ENCODE results near the gene C3orf62.
A peak's percentile ranks its signal among the peaks of the same experiment; 100 is the strongest.

Gene C3orf62

DNA sequence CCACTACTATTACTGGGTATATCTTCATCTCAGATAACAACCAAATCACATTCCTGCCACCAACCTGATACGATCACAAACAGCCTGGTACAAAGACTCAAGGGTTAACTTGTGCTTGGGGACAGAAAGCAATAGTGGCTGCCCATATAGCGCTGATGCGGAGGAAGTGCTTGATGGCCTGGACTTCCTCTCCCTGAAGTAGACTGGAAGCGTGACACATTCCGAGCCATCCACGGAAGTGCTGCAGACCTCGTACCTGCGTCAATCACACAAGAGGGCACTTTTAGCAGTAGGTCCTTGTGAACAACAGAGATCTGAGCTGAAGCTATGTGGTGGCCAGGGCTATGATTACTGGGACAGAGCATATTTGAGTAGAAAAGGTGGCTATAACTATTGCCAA is 17.3 kb upstream of the C3orf62 start:
- H3K4me3 ChIP-seq (replicated peaks; ENCODE audit: low read depth, low read length) = no peak overlapping the region
- TF ChIP-seq, protein P1, sequence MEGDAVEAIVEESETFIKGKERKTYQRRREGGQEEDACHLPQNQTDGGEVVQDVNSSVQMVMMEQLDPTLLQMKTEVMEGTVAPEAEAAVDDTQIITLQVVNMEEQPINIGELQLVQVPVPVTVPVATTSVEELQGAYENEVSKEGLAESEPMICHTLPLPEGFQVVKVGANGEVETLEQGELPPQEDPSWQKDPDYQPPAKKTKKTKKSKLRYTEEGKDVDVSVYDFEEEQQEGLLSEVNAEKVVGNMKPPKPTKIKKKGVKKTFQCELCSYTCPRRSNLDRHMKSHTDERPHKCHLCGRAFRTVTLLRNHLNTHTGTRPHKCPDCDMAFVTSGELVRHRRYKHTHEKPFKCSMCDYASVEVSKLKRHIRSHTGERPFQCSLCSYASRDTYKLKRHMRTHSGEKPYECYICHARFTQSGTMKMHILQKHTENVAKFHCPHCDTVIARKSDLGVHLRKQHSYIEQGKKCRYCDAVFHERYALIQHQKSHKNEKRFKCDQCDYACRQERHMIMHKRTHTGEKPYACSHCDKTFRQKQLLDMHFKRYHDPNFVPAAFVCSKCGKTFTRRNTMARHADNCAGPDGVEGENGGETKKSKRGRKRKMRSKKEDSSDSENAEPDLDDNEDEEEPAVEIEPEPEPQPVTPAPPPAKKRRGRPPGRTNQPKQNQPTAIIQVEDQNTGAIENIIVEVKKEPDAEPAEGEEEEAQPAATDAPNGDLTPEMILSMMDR (IDR thresholded peaks at IDR 0.05; ENCODE audit: low read depth, low read length, missing control alignments) = no peak

GRCh38 chr3:49283997-49284396 is 7.0 kb upstream of the C3orf62 start:
- H3K4me3 ChIP-seq (replicated peaks; ENCODE audit: low read depth, low read length) = no peak overlapping the region
- TF ChIP-seq, protein P1 (IDR thresholded peaks at IDR 0.05; ENCODE audit: low read depth, low read length, missing control alignments) = no peak
- DNase-seq (ENCODE audit: extremely low read depth, low read depth) = no peak

More for the DNA sequence above, 17.3 kb upstream of the C3orf62 start:
- DNase-seq (ENCODE audit: extremely low read depth, low read depth) = no peak

- TF ChIP-seq, protein P1 (IDR thresholded peaks at IDR 0.05; ENCODE audit: low read depth, low read length, missing control alignments) = no peak
- H3K4me3 ChIP-seq (replicated peaks; ENCODE audit: low read depth, low read length) = no peak overlapping the region
- DNase-seq (ENCODE audit: extremely low read depth, low read depth) = no peak
Observed at GRCh38 chr3:49279376-49279775, 2.3 kb upstream of the C3orf62 start.

GRCh38 chr3:49278548-49278947 is 1.5 kb upstream of the C3orf62 start:
- DNase-seq (ENCODE audit: extremely low read depth, low read depth) = no peak
- TF ChIP-seq, protein P1 (IDR thresholded peaks at IDR 0.05; ENCODE audit: low read depth, low read length, missing control alignments) = no peak
- no peak overlapping the region for H3K4me3 ChIP-seq (replicated peaks; ENCODE audit: low read depth, low read length)

- TF ChIP-seq, protein P1 (IDR thresholded peaks at IDR 0.05; ENCODE audit: low read depth, low read length, missing control alignments) = no peak
- DNase-seq (ENCODE audit: extremely low read depth, low read depth) = no peak
- peak overlapping the region; percentile 48 for H3K4me3 ChIP-seq (replicated peaks; ENCODE audit: low read depth, low read length)
Observed at GRCh38 chr3:49277383-49277775, 347 bp upstream of the C3orf62 start.

- TF ChIP-seq, protein P1 (IDR thresholded peaks at IDR 0.05; ENCODE audit: low read depth, low read length, missing control alignments) = no peak
- DNase-seq (ENCODE audit: extremely low read depth, low read depth) = no peak
- no peak overlapping the region for H3K4me3 ChIP-seq (replicated peaks; ENCODE audit: low read depth, low read length)
Observed at GRCh38 chr3:49273825-49274532, 3.1 kb downstream of the C3orf62 start.

DNA sequence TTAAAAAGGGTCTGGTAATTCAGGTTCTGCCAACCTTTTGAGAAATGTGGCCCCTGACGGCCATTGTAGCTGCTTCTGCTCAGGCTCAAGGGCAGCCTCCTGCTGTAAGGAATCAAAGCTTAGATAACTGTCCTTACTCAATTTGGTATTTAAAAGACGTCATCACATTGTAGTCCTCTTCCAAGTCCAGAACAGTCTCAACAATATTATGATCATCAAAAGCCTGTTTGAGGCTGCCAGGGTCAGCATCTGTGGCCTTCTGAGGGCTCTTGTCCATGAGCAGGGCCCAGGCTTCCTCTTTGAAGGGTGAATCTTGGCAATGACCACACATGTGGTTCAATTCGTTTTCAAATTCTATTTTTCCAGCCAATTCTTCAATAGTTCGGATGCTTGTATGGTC is 6.0 kb downstream of the C3orf62 start:
- DNase-seq (ENCODE audit: extremely low read depth, low read depth) = no peak
- no peak overlapping the region for H3K4me3 ChIP-seq (replicated peaks; ENCODE audit: low read depth, low read length)
- TF ChIP-seq, protein P1 (IDR thresholded peaks at IDR 0.05; ENCODE audit: low read depth, low read length, missing control alignments) = no peak

All from HFF-Myc (cell line).